ENCODE results near the gene SETD1B.

Gene SETD1B

GRCh38 chr12:121776190-121777098, 27.4 kb upstream of the SETD1B start:
- H2AFZ ChIP-seq (ENCODE audit: low read length) = no peak overlapping the region
- H3K27me3 ChIP-seq (ENCODE audit: insufficient read depth, low read length, poor library complexity, severe bottlenecking) = no peaks in the 10 kb centered on the region
- no peaks in the 10 kb centered on the region for H3F3A ChIP-seq (ENCODE audit: low read depth)
- no peak overlapping the region for H3K4me3 ChIP-seq (ENCODE audit: low read length, poor library complexity, severe bottlenecking)
- H4K20me1 ChIP-seq (ENCODE audit: insufficient read depth, low read length, poor library complexity, severe bottlenecking) = peaks cover 3% of the 10 kb centered on the region
- peaks cover 37% of the 10 kb centered on the region; the same call in 1 of the 2 replicates for H3K36me3 ChIP-seq (ENCODE audit: insufficient read depth, low read length)
- H3K9ac ChIP-seq (ENCODE audit: low read depth, low read length, poor library complexity, severe bottlenecking) = no peak overlapping the region
- no peaks in the 10 kb centered on the region for H3K9me2 ChIP-seq (replicated peaks; ENCODE audit: low read depth, low read length)
- peak overlapping the region; percentile 30 for H3K4me2 ChIP-seq (ENCODE audit: low read depth, low read length, poor library complexity, severe bottlenecking)
- H3K9me3 ChIP-seq (ENCODE audit: insufficient read depth, low read depth, low read length) = no peaks in the 10 kb centered on the region
- peaks cover 7% of the 10 kb centered on the region; the same call in 1 of the 2 replicates for H3K79me2 ChIP-seq (ENCODE audit: insufficient read depth, low read length)
- TF ChIP-seq, protein P1, sequence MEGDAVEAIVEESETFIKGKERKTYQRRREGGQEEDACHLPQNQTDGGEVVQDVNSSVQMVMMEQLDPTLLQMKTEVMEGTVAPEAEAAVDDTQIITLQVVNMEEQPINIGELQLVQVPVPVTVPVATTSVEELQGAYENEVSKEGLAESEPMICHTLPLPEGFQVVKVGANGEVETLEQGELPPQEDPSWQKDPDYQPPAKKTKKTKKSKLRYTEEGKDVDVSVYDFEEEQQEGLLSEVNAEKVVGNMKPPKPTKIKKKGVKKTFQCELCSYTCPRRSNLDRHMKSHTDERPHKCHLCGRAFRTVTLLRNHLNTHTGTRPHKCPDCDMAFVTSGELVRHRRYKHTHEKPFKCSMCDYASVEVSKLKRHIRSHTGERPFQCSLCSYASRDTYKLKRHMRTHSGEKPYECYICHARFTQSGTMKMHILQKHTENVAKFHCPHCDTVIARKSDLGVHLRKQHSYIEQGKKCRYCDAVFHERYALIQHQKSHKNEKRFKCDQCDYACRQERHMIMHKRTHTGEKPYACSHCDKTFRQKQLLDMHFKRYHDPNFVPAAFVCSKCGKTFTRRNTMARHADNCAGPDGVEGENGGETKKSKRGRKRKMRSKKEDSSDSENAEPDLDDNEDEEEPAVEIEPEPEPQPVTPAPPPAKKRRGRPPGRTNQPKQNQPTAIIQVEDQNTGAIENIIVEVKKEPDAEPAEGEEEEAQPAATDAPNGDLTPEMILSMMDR (conservative IDR thresholded peaks at IDR 0.05; ENCODE audit: low read length) = peak; percentile 91
- TF ChIP-seq EZH2phosphoT487 (IDR thresholded peaks at IDR 0.05; ENCODE audit: borderline replicate concordance) = no peak
- peaks cover 13% of the 10 kb centered on the region for H3K4me1 ChIP-seq (ENCODE audit: insufficient read depth, low read length, poor library complexity, severe bottlenecking)

DNA sequence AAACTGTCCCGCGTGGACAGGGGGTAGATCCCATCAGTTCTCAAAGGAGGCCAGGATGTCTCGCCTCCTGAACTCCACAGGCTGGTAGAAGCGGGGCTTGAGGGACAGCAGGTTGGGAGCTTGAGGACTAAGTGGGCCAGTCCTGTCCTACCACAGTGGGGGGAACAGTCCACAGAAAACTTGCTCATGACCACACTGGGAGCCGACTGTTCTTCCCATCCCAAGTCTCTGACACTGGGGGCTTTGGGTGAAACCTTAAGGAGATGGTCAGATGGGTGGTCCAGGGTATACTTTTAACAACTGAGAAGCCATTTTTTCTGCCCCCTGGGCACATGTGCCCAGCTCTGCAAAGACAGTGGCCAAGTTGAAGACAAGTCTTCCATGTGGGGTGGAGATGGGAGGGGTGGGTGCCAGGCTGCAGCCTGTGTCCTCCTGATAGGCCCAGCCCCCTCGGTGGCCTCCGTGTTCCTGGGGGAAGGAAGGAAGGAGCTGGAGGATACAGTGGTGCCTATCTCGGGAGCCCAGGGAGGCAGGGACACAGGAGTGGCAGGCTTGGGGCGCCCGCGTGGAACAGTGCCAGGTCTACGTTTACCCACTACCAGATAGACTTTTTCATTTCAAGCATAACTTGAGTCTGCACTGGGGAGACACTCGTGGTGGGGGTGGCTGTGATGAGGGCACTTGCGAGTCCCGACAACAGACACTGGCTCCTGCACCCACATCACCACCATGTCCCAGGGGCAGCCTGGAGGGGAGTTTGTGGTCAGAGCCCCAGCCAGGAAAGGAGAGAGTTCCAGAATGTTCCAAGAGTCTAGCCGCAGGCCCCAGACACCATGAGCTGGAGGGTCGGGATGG, 25.0 kb upstream of the SETD1B start:
- no peak overlapping the region for H3K4me3 ChIP-seq (ENCODE audit: low read length, poor library complexity, severe bottlenecking)
- H3F3A ChIP-seq (ENCODE audit: low read depth) = no peaks in the 10 kb centered on the region
- no peak overlapping the region for H2AFZ ChIP-seq (ENCODE audit: low read length)
- no peaks in the 10 kb centered on the region for H3K9me3 ChIP-seq (ENCODE audit: insufficient read depth, low read depth, low read length)
- no peaks in the 10 kb centered on the region for H3K27me3 ChIP-seq (ENCODE audit: insufficient read depth, low read length, poor library complexity, severe bottlenecking)
- H3K36me3 ChIP-seq (ENCODE audit: insufficient read depth, low read length) = peaks cover 37% of the 10 kb centered on the region; the same call in 1 of the 2 replicates
- H3K4me2 ChIP-seq (ENCODE audit: low read depth, low read length, poor library complexity, severe bottlenecking) = no peak overlapping the region
- no peak for TF ChIP-seq EZH2phosphoT487 (IDR thresholded peaks at IDR 0.05; ENCODE audit: borderline replicate concordance)
- no peak overlapping the region for H3K9ac ChIP-seq (ENCODE audit: low read depth, low read length, poor library complexity, severe bottlenecking)
- H3K79me2 ChIP-seq (ENCODE audit: insufficient read depth, low read length) = peaks cover 28% of the 10 kb centered on the region
- peaks cover 9% of the 10 kb centered on the region for H3K4me1 ChIP-seq (ENCODE audit: insufficient read depth, low read length, poor library complexity, severe bottlenecking)
- H3K9me2 ChIP-seq (replicated peaks; ENCODE audit: low read depth, low read length) = no peaks in the 10 kb centered on the region
- H4K20me1 ChIP-seq (ENCODE audit: insufficient read depth, low read length, poor library complexity, severe bottlenecking) = peaks cover 10% of the 10 kb centered on the region

GRCh38 chr12:121779422-121779895, 24.4 kb upstream of the SETD1B start:
- H3K4me1 ChIP-seq (ENCODE audit: insufficient read depth, low read length, poor library complexity, severe bottlenecking) = peaks cover 10% of the 10 kb centered on the region
- peaks cover 34% of the 10 kb centered on the region for H3K79me2 ChIP-seq (ENCODE audit: insufficient read depth, low read length)
- H3K4me3 ChIP-seq (ENCODE audit: low read length, poor library complexity, severe bottlenecking) = no peak overlapping the region
- H4K20me1 ChIP-seq (ENCODE audit: insufficient read depth, low read length, poor library complexity, severe bottlenecking) = peaks cover 10% of the 10 kb centered on the region
- H3K4me2 ChIP-seq (ENCODE audit: low read depth, low read length, poor library complexity, severe bottlenecking) = no peak overlapping the region
- TF ChIP-seq EZH2phosphoT487 (IDR thresholded peaks at IDR 0.05; ENCODE audit: borderline replicate concordance) = no peak
- TF ChIP-seq, protein P1 (conservative IDR thresholded peaks at IDR 0.05; ENCODE audit: low read length) = no peak
- no peaks in the 10 kb centered on the region for H3K27me3 ChIP-seq (ENCODE audit: insufficient read depth, low read length, poor library complexity, severe bottlenecking)
- H3F3A ChIP-seq (ENCODE audit: low read depth) = no peaks in the 10 kb centered on the region
- H3K36me3 ChIP-seq (ENCODE audit: insufficient read depth, low read length) = peaks cover 37% of the 10 kb centered on the region; the same call in 1 of the 2 replicates
- no peak overlapping the region for H2AFZ ChIP-seq (ENCODE audit: low read length)
- H3K9me2 ChIP-seq (replicated peaks; ENCODE audit: low read depth, low read length) = no peaks in the 10 kb centered on the region
- no peaks in the 10 kb centered on the region for H3K9me3 ChIP-seq (ENCODE audit: insufficient read depth, low read depth, low read length)
- H3K9ac ChIP-seq (ENCODE audit: low read depth, low read length, poor library complexity, severe bottlenecking) = no peak overlapping the region
